GM13976 (cell line): ENCODE data around the gene SELENBP1.

Source experiments
- DNase-seq: peaks from one replicate; pipeline ENCODE4 v3.0.0; 2012; ENCODE audit warnings: low spot score
- in situ Hi-C: fragments of 300-500 bp; cut with MboI; formaldehyde crosslinking; loops from one replicate; pipeline ENCODE4 v1.12.0; 2022; ENCODE audit warnings: low sequenced_read_pairs, mixed read lengths, inconsistent platforms; ENCODE audit not compliant: unreplicated experiment
- TF ChIP-seq, protein P1 (sequence below): IDR thresholded peaks from 2 replicates; pipeline ENCODE4 v1.5.1; 2012; ENCODE audit warnings: borderline replicate concordance, mild to moderate bottlenecking; ENCODE audit not compliant: insufficient read depth; ENCODE audit errors: extremely low read depth, missing control alignments, control extremely low read depth

SELENBP1 gene

DNA sequence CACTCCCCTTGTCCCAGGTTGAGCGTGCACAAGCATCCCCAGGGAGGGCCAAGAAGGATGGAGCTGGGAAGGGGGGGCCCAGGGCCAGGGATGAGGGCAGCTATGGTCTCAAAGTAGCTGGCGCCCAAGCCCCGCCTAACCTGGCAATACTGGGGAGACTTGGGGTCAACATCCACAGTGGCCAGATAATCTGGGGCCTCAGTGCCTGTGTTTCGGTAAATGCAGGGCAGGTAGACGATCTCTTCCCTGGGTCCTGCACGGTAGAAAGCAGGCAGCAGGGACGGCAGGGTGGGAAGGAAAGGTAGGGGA, 3.2 kb downstream of the SELENBP1 start:
- no peak for DNase-seq
- in situ Hi-C loops, result no loop called here
- TF ChIP-seq, protein P1, sequence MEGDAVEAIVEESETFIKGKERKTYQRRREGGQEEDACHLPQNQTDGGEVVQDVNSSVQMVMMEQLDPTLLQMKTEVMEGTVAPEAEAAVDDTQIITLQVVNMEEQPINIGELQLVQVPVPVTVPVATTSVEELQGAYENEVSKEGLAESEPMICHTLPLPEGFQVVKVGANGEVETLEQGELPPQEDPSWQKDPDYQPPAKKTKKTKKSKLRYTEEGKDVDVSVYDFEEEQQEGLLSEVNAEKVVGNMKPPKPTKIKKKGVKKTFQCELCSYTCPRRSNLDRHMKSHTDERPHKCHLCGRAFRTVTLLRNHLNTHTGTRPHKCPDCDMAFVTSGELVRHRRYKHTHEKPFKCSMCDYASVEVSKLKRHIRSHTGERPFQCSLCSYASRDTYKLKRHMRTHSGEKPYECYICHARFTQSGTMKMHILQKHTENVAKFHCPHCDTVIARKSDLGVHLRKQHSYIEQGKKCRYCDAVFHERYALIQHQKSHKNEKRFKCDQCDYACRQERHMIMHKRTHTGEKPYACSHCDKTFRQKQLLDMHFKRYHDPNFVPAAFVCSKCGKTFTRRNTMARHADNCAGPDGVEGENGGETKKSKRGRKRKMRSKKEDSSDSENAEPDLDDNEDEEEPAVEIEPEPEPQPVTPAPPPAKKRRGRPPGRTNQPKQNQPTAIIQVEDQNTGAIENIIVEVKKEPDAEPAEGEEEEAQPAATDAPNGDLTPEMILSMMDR, result no peak

- in situ Hi-C loops, result no loop called here
- TF ChIP-seq, protein P1, result no peak
- no peak for DNase-seq
These were observed 3.9 kb downstream of the SELENBP1 start for GRCh38 chr1:151368393-151369301.

- TF ChIP-seq, protein P1, result no peak
- no peak for DNase-seq
- in situ Hi-C loops, result no loop called here
These were observed 4.7 kb downstream of the SELENBP1 start for GRCh38 chr1:151367658-151368392.

DNA sequence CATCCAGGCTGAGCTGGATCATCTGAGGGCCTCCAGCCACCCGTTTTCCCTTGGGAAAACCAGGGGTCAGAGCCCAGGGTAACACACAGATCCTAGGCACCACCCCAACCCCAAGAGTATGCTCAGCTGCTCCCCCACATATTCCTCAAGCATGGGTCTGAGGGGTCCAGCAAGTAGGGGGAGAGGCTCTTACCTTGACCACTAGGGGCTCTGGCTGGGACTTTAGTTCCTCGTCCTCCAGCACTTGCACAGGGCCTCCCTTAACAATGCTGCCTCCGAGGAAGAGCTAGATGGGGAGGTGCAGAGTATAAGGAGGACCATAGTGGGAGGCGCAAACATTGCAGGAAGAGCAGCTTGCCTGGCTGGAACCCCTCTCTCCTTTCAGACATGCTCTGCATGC, 7.5 kb downstream of the SELENBP1 start:
- in situ Hi-C loops, result no loop called here
- TF ChIP-seq, protein P1, result no peak
- DNase-seq, result no peak

GRCh38 chr1:151362308-151363155, 10.0 kb downstream of the SELENBP1 start:
- in situ Hi-C loops, result no loop called here
- DNase-seq, result no peak
- TF ChIP-seq, protein P1, result no peak

- TF ChIP-seq, protein P1, result no peak
- in situ Hi-C loops, result no loop called here
- DNase-seq, result no peak
These were observed 10.6 kb downstream of the SELENBP1 start for GRCh38 chr1:151361883-151362282.
